Measurements from ENCODE around the gene PPARG. TPM values are rescaled to one million over a fixed set of nuclear protein-coding genes. Genes with fewer than 3 reads are reported as not detected.

Gene PPARG
- total RNA-seq, 1 experiment from 2014 or later, result 0.79 TPM

- no peak overlapping the region for H3K4me3 Mint-ChIP-seq
- no peak for TF ChIP-seq HMGA2 (CRISPR knock-in tag; IDR thresholded peaks at IDR 0.05)
- no peak for TF ChIP-seq FOXP4 (CRISPR knock-in tag; IDR thresholded peaks at IDR 0.05)
- TF ChIP-seq NR2C2 (CRISPR knock-in tag; IDR thresholded peaks at IDR 0.05), result no peak
- no peak for TF ChIP-seq AR (CRISPR knock-in tag; IDR thresholded peaks at IDR 0.05)
- no peak for TF ChIP-seq OVOL2 (CRISPR knock-in tag; IDR thresholded peaks at IDR 0.05; ENCODE audit: borderline replicate concordance)
- TF ChIP-seq ZNF396 (CRISPR knock-in tag; IDR thresholded peaks at IDR 0.05; ENCODE audit: borderline replicate concordance), result no peak
- TF ChIP-seq SMAD4 (CRISPR knock-in tag; IDR thresholded peaks at IDR 0.05), result no peak
- H3K36me3 Mint-ChIP-seq, result no peaks in the 10 kb centered on the region
- H3K27me3 Mint-ChIP-seq (ENCODE audit: low read depth), result no peaks in the 10 kb centered on the region
- ChIA-PET CTCF (no interaction called here), POLR2A (no interaction called here)
- no peaks in the 10 kb centered on the region for H3K9me3 Mint-ChIP-seq
- ATAC-seq (no peak), DNase-seq (ENCODE audit: low spot score) (no peak)
- no peak overlapping the region for H3K27ac Mint-ChIP-seq
- no peaks in the 10 kb centered on the region for H3K4me1 Mint-ChIP-seq
Measured at GRCh38 chr3:12461097-12461649, 172.3 kb downstream of the PPARG start.

GRCh38 chr3:12462159-12462947 lies 173.5 kb downstream of the PPARG start:
- ATAC-seq (0 out of 2 replicates have a peak, but pooled peaks have one; percentile 19), DNase-seq (ENCODE audit: low spot score) (no peak)
- POLR2A ChIA-PET, result no interaction called here
- no peak overlapping the region for H3K4me3 Mint-ChIP-seq
- CTCF ChIA-PET, result interaction anchor here (1.3 kb wide), 1 partner anchor 17 kb away, joined by 8 read pairs; no protein-coding TSS in a partner anchor
- H3K27ac Mint-ChIP-seq, result no peak overlapping the region
- no peaks in the 10 kb centered on the region for H3K36me3 Mint-ChIP-seq
- no peaks in the 10 kb centered on the region for H3K9me3 Mint-ChIP-seq
- no peaks in the 10 kb centered on the region for H3K27me3 Mint-ChIP-seq (ENCODE audit: low read depth)
- H3K4me1 Mint-ChIP-seq, result no peaks in the 10 kb centered on the region
- TF ChIP-seq USF1 (CRISPR knock-in tag; IDR thresholded peaks at IDR 0.05), result no peak
- TF ChIP-seq FOXJ3 (CRISPR knock-in tag; IDR thresholded peaks at IDR 0.05; ENCODE audit: borderline replicate concordance), result no peak
- TF ChIP-seq ATF6 (CRISPR knock-in tag; IDR thresholded peaks at IDR 0.05), result no peak
- TF ChIP-seq TEAD1 (CRISPR knock-in tag; IDR thresholded peaks at IDR 0.05), result no peak
- no peak for TF ChIP-seq ETV6 (CRISPR knock-in tag; IDR thresholded peaks at IDR 0.05)
- TF ChIP-seq AR (CRISPR knock-in tag; IDR thresholded peaks at IDR 0.05), result no peak
- no peak for TF ChIP-seq NFE2L1 (CRISPR knock-in tag; IDR thresholded peaks at IDR 0.05)
- TF ChIP-seq ESRRA (CRISPR knock-in tag; IDR thresholded peaks at IDR 0.05; ENCODE audit: borderline replicate concordance), result no peak
- no peak for TF ChIP-seq TCF7 (CRISPR knock-in tag; IDR thresholded peaks at IDR 0.05; ENCODE audit: low read depth)
- TF ChIP-seq ZNF532 (CRISPR knock-in tag; IDR thresholded peaks at IDR 0.05; ENCODE audit: borderline replicate concordance), result no peak
- TF ChIP-seq TP53 (CRISPR knock-in tag; IDR thresholded peaks at IDR 0.05), result no peak
